ENCODE data around the gene DTNBP1.

Gene DTNBP1

DNA sequence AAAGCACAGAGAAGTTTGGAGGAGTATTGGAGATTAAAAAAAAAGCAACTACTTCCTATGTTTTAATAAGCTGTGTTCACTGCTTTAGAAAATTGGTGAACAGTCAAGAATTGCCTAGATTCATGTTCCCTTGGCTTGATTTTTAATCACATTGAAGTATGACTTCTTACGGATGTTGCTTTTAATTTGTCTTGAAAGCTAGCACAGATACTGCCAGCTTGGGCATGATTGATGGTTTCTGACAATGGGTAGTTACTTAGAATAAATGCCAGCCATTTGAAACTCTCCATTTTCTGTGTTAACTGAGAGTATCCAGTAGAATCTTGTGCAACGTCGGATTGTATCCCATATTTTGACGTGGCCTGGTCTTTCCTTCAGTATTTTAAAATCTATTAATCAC, 178.0 kb downstream of the DTNBP1 start:
- H3K4me3 ChIP-seq (replicated peaks in 1 of 2; ENCODE audit: low read depth in 2 of 2, low read length in 2 of 2), result no peak overlapping the region
- DNase-seq (ENCODE audit: low read depth in 2 of 2), result no peak
- no peak for TF ChIP-seq CTCF (IDR thresholded peaks at IDR 0.05; ENCODE audit: low read depth, low read length)

- DNase-seq (ENCODE audit: low read depth in 2 of 2), result no peak
- TF ChIP-seq CTCF (IDR thresholded peaks at IDR 0.05; ENCODE audit: low read depth, low read length), result no peak
- no peak overlapping the region for H3K4me3 ChIP-seq (replicated peaks in 1 of 2; ENCODE audit: low read depth in 2 of 2, low read length in 2 of 2)
These were observed 178.7 kb downstream of the DTNBP1 start for GRCh38 chr6:15484140-15484539.

DNA sequence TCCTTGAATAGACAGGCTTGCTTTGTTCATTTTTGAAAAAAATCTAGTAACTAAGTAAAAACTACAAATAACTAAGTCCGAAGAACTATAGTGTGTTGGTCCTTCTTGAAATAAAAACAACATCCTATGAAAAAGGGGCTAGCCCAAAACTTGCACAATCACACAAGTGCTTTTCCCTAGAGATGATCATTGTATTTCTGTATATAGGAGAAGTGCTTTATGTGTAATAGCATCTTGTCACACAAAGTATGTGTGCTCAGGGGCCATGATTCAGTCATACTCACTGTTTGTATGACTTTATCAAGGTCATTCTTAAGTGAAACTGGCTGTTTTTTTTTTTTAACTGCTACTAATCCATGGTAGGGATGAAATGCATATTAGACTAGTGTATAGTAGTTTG, 179.8 kb downstream of the DTNBP1 start:
- TF ChIP-seq CTCF (IDR thresholded peaks at IDR 0.05; ENCODE audit: low read depth, low read length), result no peak
- peak in 1 of 2 donors; percentile 68 for DNase-seq (ENCODE audit: low read depth in 2 of 2)
- H3K4me3 ChIP-seq (replicated peaks in 1 of 2; ENCODE audit: low read depth in 2 of 2, low read length in 2 of 2), result no peak overlapping the region

DNA sequence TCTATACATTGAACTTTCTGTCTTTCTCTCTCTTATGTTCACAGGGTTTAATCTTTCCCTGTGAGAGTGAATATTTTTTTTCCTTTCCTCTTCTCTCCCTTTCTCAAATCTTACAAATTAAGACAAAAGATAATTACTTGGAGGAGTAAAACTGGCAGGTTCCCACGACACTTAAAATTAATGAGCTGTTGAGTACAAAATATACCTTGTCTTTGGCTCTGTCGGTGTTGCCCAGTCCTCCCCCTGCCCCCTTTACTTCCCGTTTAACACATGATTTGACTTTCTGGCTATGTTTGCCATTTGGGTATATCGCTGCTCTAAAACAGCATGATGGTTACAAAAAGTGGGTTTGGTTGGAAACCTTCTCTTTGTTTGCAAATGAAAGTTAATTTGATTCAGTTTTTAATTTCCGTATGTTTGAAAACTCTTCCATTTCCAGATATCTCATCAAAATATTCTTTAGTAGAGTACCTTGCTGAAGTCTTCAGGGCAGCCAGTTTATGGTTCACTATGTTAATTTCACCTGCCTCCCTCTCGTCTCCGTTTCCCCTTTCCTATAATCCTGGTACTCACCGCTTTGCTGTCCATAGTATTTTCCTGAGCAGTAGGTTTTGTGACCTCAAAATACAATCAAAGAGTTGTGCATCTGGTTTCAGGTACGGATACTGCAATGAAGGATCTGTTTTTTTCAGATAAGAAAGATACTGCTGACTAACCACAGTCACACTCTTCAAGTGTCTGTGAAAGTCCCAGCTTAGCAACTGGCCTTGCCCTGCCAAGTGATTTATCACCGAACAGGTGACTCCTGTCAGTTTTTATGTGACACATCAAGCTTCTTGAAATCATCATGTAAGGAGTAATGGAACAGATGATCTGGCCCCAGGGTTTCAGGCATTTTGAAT, 181.2 kb downstream of the DTNBP1 start:
- no peak for DNase-seq (ENCODE audit: low read depth in 2 of 2)
- TF ChIP-seq CTCF (IDR thresholded peaks at IDR 0.05; ENCODE audit: low read depth, low read length), result no peak
- no peak overlapping the region for H3K4me3 ChIP-seq (replicated peaks in 1 of 2; ENCODE audit: low read depth in 2 of 2, low read length in 2 of 2)

DNA sequence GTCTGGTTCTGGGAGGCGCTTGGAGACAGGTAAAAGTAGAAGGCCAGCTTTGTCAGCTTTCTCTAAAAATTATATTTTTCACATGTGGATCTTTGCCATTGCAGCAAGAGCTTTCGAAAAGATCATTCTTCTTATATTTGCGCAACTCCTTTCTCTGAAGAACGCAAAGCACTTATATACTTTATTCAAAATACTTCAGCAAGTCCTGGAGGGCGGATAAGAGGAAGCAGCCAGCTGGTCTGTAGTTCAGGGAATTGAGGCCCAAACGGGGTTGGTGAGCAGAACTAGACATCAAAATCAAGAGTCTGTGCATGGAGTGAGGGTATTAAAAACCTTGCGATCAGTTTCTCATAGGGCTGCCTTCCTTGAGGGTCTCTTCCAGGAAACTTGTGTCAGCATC, 182.3 kb downstream of the DTNBP1 start:
- no peak for TF ChIP-seq CTCF (IDR thresholded peaks at IDR 0.05; ENCODE audit: low read depth, low read length)
- H3K4me3 ChIP-seq (replicated peaks in 1 of 2; ENCODE audit: low read depth in 2 of 2, low read length in 2 of 2), result no peak overlapping the region
- DNase-seq (ENCODE audit: low read depth in 2 of 2), result no peak

GRCh38 chr6:15479761-15480160, 183.1 kb downstream of the DTNBP1 start:
- TF ChIP-seq CTCF (IDR thresholded peaks at IDR 0.05; ENCODE audit: low read depth, low read length), result no peak
- DNase-seq (ENCODE audit: low read depth in 2 of 2), result peak in 1 of 2 donors; percentile 33
- H3K4me3 ChIP-seq (replicated peaks in 1 of 2; ENCODE audit: low read depth in 2 of 2, low read length in 2 of 2), result no peak overlapping the region
